Liver (tissue), 9 donors: Measurements from ENCODE around the gene KRT75. TPM values are rescaled to one million over a fixed set of nuclear protein-coding genes. Genes with fewer than 3 reads are reported as not detected.

ENCODE experiments used
- DNase-seq: peaks from one replicate; pipeline ENCODE4 v3.0.0-alpha.2; 2017; ENCODE audit warnings: low spot score
- H3K27ac ChIP-seq, 2 donors: one replicate each; pipeline ENCODE4 v1.7.0; 2013; ENCODE audit warnings: inconsistent platforms in 2 of 2, low read length in 2 of 2, control low read depth in 1 of 2, low read depth in 1 of 2, mild to moderate bottlenecking in 1 of 2
- H3K27me3 ChIP-seq, 4 donors: one replicate each; pipeline versions ENCODE4 v1.6.1 to v1.7.0; 2013; ENCODE audit warnings: low read length in 3 of 4, inconsistent platforms in 1 of 4, mild to moderate bottlenecking in 1 of 4, moderate library complexity in 1 of 4; ENCODE audit not compliant: control insufficient read depth in 4 of 4, insufficient read depth in 4 of 4
- H3K36me3 ChIP-seq, 4 donors: one replicate each; pipeline versions ENCODE4 v1.6.1 to v1.7.0; 2013; ENCODE audit warnings: low read length in 3 of 4, mild to moderate bottlenecking in 3 of 4, low read depth in 1 of 4, moderate library complexity in 1 of 4; ENCODE audit not compliant: control insufficient read depth in 4 of 4, insufficient read depth in 3 of 4
- H3K4me1 ChIP-seq, 4 donors: one replicate each; pipeline versions ENCODE4 v1.6.1 to v1.7.0; 2013; ENCODE audit warnings: low read length in 3 of 4, mild to moderate bottlenecking in 3 of 4, moderate library complexity in 1 of 4; ENCODE audit not compliant: control insufficient read depth in 4 of 4, insufficient read depth in 4 of 4
- H3K4me3 ChIP-seq, 3 donors: one replicate each; pipeline versions ENCODE4 v1.6.1 to v1.7.0; 2013; ENCODE audit warnings: low read length in 3 of 3, control low read depth in 1 of 3, low read depth in 1 of 3, mild to moderate bottlenecking in 1 of 3
- H3K9ac ChIP-seq, 2 donors: one replicate each; pipeline ENCODE4 v1.7.0; 2013; ENCODE audit warnings: low read length in 2 of 2, mild to moderate bottlenecking in 2 of 2, moderate library complexity in 2 of 2, control low read depth in 1 of 2, low read depth in 1 of 2
- H3K9me3 ChIP-seq, 4 donors: one replicate each; pipeline versions ENCODE4 v1.6.1 to v1.7.0; 2013; ENCODE audit warnings: low read length in 3 of 4; ENCODE audit not compliant: control insufficient read depth in 4 of 4
- EGR1 ChIP-seq, 2 donors: IDR thresholded peaks; 2 replicates each; pipeline ENCODE4 v1.6.1; 2016 to 2018; ENCODE audit warnings: antibody characterized with exemption in 2 of 2, low read depth in 2 of 2
- FOXA1 ChIP-seq: IDR thresholded peaks from 2 replicates; pipeline ENCODE4 v1.6.1; 2016; ENCODE audit warnings: antibody characterized with exemption
- FOXA2 ChIP-seq: IDR thresholded peaks from 2 replicates; pipeline ENCODE4 v1.6.1; 2016; ENCODE audit warnings: antibody characterized with exemption
- GABPA ChIP-seq, 2 donors: IDR thresholded peaks in 1 of 2; conservative IDR thresholded peaks in 1 of 2; 2 replicates each; pipeline ENCODE4 v1.6.1; 2016; ENCODE audit warnings: antibody characterized with exemption in 2 of 2, mild to moderate bottlenecking in 1 of 2, moderate library complexity in 1 of 2
- HNF4A ChIP-seq, 2 donors: conservative IDR thresholded peaks; 2 replicates each; pipeline ENCODE4 v1.6.1; 2016; ENCODE audit warnings: antibody characterized with exemption in 2 of 2, mild to moderate bottlenecking in 2 of 2
- HNF4G ChIP-seq: IDR thresholded peaks from 2 replicates; pipeline ENCODE4 v1.6.1; 2016; ENCODE audit warnings: antibody characterized with exemption
- JUND ChIP-seq, 2 donors: IDR thresholded peaks; 2 replicates each; pipeline ENCODE4 v1.6.1; 2016; ENCODE audit warnings: antibody characterized with exemption in 2 of 2
- MAX ChIP-seq: IDR thresholded peaks from 2 replicates; pipeline ENCODE4 v1.6.1; 2016; ENCODE audit warnings: antibody characterized with exemption
- NR2F2 ChIP-seq: IDR thresholded peaks from 2 replicates; pipeline ENCODE4 v1.6.1; 2016; ENCODE audit warnings: antibody characterized with exemption
- RAD21 ChIP-seq, 2 donors: IDR thresholded peaks; 2 replicates each; pipeline ENCODE4 v1.6.1; 2016; ENCODE audit warnings: antibody characterized with exemption in 2 of 2, mild to moderate bottlenecking in 2 of 2
- REST ChIP-seq: IDR thresholded peaks from 2 replicates; pipeline ENCODE4 v1.6.1; 2016; ENCODE audit warnings: antibody characterized with exemption, mild to moderate bottlenecking
- RXRA ChIP-seq, 2 donors: IDR thresholded peaks; 2 replicates each; pipeline ENCODE4 v1.6.1; 2017 to 2018; ENCODE audit warnings: antibody characterized with exemption in 2 of 2, mild to moderate bottlenecking in 1 of 2
- SP1 ChIP-seq: IDR thresholded peaks from 2 replicates; pipeline ENCODE4 v1.6.1; 2018; ENCODE audit warnings: antibody characterized with exemption, mild to moderate bottlenecking
- TAF1 ChIP-seq: conservative IDR thresholded peaks from 2 replicates; pipeline ENCODE4 v1.6.1; 2016; ENCODE audit warnings: antibody characterized with exemption, mild to moderate bottlenecking
- YY1 ChIP-seq: IDR thresholded peaks from 2 replicates; pipeline ENCODE4 v1.6.1; 2016; ENCODE audit warnings: antibody characterized with exemption, mild to moderate bottlenecking
- WGBS: extraction: QIAGEN DNeasy Blood & Tissue Kit; methylation state at CpG from one replicate; pipeline ENCODE4 v1.1.7; 2013; 5-methylcytosine and 5-hydroxymethylcytosine counted together
- polyA plus RNA-seq, 2 donors: library from polyadenylated mRNA; stranded (reverse) in 1 of 2; unstranded in 1 of 2; fragments of 200-250 nt in 1 of 2; fragments of >200 nt in 1 of 2; fragmentation: Nextera tagmentation in 1 of 2; extraction: Ambion mirVana in 1 of 2; gene quantifications; one replicate each; pipeline versions ENCODE4 v1.2.1 to v1.2.3, GENCODE V29; 2013 to 2015
- total RNA-seq, 2 donors: library from RNA; depleted of rRNA; stranded (reverse); fragments of >200 nt; gene quantifications; one replicate each; pipeline ENCODE4 v1.2.3, GENCODE V29; 2014
- TF ChIP-seq, protein P1 (sequence below): fragments of 150-350 bp; IDR thresholded peaks from 2 replicates; pipeline ENCODE4 v1.5.1; 2017; ENCODE audit warnings: improper control_type of control experiment, low read depth, low read length; ENCODE audit not compliant: missing input control
- TF ChIP-seq, protein P2 (sequence below): IDR thresholded peaks from 2 replicates; pipeline ENCODE4 v1.6.1; 2016; ENCODE audit warnings: antibody characterized with exemption
- TF ChIP-seq, protein P3 (sequence below): IDR thresholded peaks from 2 replicates; pipeline ENCODE4 v1.6.1; 2016; ENCODE audit warnings: antibody characterized with exemption
- donor health status: healthy.
- donor health status: healthy.
- donor health status: healthy.
- donor health status: healthy.
- donor health status: healthy.

The KRT75 gene
- total and polyA plus RNA-seq, 4 donors = not detected

DNA sequence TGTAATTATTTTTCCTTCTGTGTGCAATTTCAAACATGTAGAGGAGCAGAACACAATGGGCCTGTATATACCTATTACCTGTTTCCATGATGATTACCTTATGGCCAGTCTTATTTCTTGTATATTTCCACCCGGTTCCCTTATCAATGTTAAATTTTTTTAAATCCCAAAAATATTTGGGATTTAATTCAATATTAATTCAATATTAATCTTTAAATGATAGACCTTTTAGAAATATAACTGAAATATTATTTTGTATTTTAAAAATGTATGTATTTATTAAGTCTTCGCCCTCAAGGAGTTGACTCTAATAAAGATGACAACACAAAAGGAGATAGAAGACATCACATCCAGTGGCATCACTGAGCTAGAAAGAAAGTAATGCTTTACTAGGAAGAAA is 40.0 kb upstream of the KRT75 start:
- Histone ChIP-seq H3K9me3 (no peaks in the 10 kb centered on the region), H3K27ac (no peak overlapping the region), H3K36me3 (no peaks in the 10 kb centered on the region), H3K4me1 (no peaks in the 10 kb centered on the region), H3K9ac (no peak overlapping the region), H3K4me3 (no peak overlapping the region), H3K27me3 (no peaks in the 10 kb centered on the region)
- WGBS = 94% methylated on average over 2 of the region's 2 CpGs
- TF ChIP-seq SP1 = no peak
- no peak for DNase-seq

DNA sequence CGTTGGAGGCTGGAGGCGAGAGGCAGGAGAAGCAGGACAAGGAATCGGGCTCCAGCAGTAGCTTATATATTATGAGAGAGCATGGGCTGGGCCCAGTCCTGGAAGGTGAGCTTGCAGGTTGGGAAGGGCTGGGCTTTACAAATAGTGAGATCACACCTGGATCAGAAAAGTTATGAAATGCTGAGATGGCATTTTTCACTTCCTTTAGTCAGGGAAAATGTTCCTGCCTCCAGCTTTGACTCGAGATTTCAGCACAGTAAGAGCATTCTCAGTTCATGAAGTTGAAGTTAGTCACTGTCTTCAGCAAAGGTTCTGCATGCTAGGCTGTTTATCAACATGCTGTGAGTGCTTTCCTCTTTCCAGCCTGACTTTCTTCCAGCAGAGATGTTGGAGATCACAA is 39.6 kb upstream of the KRT75 start, which contains the start of gene KRT6C:
TSS of gene KRT6C (minus strand) at position 38 of the 400 bp plus-strand sequence. CDS start 68 bp downstream, outside the sequence.
- WGBS = 85% methylated on average over 4 of the region's 4 CpGs

More for the DNA sequence above, 39.6 kb upstream of the KRT75 start, which contains the start of gene KRT6C:
- H3K9ac ChIP-seq = no peak within 1 kb of the TSS
- H3K27ac ChIP-seq = no peak within 1 kb of the TSS
- TF ChIP-seq TAF1 (no peak), YY1 (no peak), SP1 (no peak), FOXA2 (no peak), REST (no peak), HNF4G (no peak), RXRA (IDR thresholded peaks at IDR 0.05) (no peak), RAD21 (IDR thresholded peaks at IDR 0.05) (no peak), HNF4A (conservative IDR thresholded peaks at IDR 0.05) (no peak), MAX (no peak), JUND (IDR thresholded peaks at IDR 0.05) (no peak), GABPA (IDR thresholded peaks at IDR 0.05 in 1 of 2, conservative IDR thresholded peaks at IDR 0.05 in 1 of 2) (no peak), NR2F2 (no peak), FOXA1 (no peak), EGR1 (IDR thresholded peaks at IDR 0.05; ENCODE audit: low read depth in 2 of 2) (no peak)
- TF ChIP-seq, protein P1, sequence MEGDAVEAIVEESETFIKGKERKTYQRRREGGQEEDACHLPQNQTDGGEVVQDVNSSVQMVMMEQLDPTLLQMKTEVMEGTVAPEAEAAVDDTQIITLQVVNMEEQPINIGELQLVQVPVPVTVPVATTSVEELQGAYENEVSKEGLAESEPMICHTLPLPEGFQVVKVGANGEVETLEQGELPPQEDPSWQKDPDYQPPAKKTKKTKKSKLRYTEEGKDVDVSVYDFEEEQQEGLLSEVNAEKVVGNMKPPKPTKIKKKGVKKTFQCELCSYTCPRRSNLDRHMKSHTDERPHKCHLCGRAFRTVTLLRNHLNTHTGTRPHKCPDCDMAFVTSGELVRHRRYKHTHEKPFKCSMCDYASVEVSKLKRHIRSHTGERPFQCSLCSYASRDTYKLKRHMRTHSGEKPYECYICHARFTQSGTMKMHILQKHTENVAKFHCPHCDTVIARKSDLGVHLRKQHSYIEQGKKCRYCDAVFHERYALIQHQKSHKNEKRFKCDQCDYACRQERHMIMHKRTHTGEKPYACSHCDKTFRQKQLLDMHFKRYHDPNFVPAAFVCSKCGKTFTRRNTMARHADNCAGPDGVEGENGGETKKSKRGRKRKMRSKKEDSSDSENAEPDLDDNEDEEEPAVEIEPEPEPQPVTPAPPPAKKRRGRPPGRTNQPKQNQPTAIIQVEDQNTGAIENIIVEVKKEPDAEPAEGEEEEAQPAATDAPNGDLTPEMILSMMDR = no peak
- TF ChIP-seq, protein P2, sequence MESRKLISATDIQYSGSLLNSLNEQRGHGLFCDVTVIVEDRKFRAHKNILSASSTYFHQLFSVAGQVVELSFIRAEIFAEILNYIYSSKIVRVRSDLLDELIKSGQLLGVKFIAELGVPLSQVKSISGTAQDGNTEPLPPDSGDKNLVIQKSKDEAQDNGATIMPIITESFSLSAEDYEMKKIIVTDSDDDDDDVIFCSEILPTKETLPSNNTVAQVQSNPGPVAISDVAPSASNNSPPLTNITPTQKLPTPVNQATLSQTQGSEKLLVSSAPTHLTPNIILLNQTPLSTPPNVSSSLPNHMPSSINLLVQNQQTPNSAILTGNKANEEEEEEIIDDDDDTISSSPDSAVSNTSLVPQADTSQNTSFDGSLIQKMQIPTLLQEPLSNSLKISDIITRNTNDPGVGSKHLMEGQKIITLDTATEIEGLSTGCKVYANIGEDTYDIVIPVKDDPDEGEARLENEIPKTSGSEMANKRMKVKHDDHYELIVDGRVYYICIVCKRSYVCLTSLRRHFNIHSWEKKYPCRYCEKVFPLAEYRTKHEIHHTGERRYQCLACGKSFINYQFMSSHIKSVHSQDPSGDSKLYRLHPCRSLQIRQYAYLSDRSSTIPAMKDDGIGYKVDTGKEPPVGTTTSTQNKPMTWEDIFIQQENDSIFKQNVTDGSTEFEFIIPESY = no peak
- TF ChIP-seq, protein P3, sequence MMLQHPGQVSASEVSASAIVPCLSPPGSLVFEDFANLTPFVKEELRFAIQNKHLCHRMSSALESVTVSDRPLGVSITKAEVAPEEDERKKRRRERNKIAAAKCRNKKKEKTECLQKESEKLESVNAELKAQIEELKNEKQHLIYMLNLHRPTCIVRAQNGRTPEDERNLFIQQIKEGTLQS = no peak
- H3K4me3 ChIP-seq = no peak within 1 kb of the TSS
- H3K27me3 ChIP-seq = no peaks in the 10 kb centered on the region
- no peaks in the 10 kb centered on the region for H3K9me3 ChIP-seq
- H3K36me3 ChIP-seq = no peaks in the 10 kb centered on the region
- no peak for DNase-seq
- no peaks in the 10 kb centered on the region for H3K4me1 ChIP-seq
